ENCODE results near the gene IGF2BP2.
"Not testable (repeated sequence)": the region's sequence is repeated elsewhere in the genome, so short reads cannot be mapped to it uniquely, and the experiment has no call there.

DNA sequence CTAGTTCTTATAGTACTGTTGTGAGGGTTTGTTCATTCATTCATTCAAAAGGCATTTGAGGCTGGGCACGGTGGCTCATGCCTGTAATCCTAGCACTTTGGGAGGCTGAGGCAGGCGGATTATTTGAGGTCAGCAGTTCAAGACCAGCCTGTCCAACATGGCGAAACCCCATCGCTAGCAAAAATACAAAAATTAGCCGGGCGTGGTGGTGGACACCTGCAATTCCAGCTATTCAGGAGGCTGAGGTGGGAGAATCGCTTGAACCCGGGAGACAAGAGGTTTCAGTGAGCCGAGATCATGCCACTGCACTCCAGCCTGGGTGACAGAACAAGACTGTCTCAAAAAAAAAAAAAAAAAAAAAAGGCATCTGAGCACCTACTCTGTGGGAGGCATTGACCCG lies 163.5 kb downstream of the IGF2BP2 start:
- TF ChIP-seq, protein P1, sequence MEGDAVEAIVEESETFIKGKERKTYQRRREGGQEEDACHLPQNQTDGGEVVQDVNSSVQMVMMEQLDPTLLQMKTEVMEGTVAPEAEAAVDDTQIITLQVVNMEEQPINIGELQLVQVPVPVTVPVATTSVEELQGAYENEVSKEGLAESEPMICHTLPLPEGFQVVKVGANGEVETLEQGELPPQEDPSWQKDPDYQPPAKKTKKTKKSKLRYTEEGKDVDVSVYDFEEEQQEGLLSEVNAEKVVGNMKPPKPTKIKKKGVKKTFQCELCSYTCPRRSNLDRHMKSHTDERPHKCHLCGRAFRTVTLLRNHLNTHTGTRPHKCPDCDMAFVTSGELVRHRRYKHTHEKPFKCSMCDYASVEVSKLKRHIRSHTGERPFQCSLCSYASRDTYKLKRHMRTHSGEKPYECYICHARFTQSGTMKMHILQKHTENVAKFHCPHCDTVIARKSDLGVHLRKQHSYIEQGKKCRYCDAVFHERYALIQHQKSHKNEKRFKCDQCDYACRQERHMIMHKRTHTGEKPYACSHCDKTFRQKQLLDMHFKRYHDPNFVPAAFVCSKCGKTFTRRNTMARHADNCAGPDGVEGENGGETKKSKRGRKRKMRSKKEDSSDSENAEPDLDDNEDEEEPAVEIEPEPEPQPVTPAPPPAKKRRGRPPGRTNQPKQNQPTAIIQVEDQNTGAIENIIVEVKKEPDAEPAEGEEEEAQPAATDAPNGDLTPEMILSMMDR (IDR thresholded peaks at IDR 0.05): not testable (repeated sequence)
- not testable (repeated sequence) for TF ChIP-seq POLR2A (IDR thresholded peaks at IDR 0.05)
